ENCODE measurements around the gene ZNF497.

DNA sequence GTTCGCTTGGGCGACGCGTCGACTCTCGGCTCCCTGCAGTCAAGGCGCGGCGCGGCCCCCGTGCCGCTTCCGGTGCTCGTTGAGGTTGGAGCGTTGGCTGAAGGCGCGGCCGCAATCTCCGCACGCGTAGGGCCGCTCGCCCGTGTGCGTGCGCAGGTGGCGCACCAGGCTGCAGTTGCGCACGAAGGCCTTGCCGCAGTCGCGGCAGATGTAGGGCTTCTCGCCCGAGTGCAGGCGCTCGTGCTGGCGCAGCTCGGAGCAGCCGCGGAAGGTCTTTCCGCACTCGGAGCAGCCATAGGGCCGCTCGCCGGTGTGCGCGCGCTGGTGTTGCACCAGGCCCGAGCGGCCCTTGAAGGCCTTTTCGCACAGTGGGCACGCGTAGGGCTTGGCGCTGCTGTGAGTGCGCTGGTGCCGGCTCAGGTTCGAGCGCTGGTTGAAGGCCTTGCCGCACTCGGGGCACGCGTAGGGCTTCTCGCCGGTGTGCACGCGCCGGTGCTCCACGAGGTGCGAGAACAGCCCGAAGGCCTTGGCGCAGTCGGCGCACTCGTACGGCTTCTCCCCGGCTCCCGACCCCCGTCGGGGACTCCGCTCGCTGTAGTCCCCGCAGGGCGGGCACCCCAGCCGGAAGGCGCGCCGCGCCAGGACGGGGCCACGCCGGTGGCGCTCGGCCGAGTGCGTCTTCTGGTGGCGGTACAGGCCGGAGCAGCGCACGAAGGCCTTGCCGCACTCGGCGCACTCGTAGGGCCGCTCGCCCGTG, 5.3 kb upstream of the ZNF497 start:
- TF ChIP-seq CTCF (IDR thresholded peaks at IDR 0.05) (no peak), POLR2AphosphoS5 (IDR thresholded peaks at IDR 0.05; ENCODE audit: insufficient read depth in 1 of 2, low read depth in 1 of 2) (no peak), POLR2A (IDR thresholded peaks at IDR 0.05) (no peak)
